HepG2 (cell line): Measurements from ENCODE around the gene DSTN. TPM values are rescaled to one million over a fixed set of nuclear protein-coding genes. Genes with fewer than 3 reads are reported as not detected.

Experiments
- AKNA ChIP-seq: sonication (generic); formaldehyde crosslinking; IDR thresholded peaks from 2 replicates; pipeline ENCODE4 v1.4.0; 2020; ENCODE audit warnings: missing genetic modification reagents, borderline replicate concordance
- EHMT2 ChIP-seq: fragments of 200-600 bp; sonication (generic); IDR thresholded peaks from 2 replicates; pipeline ENCODE4 v1.7.0; 2017; ENCODE audit warnings: antibody characterized with exemption, low read depth, low read length, borderline replicate concordance
- GTF2F1 ChIP-seq: fragments of 150-350 bp; IDR thresholded peaks from 2 replicates; pipeline ENCODE4 v1.6.1; 2014; ENCODE audit warnings: low read length
- HMGXB4 ChIP-seq, 2 experiments: sonication (generic) in 1 of 2; formaldehyde crosslinking in 1 of 2; IDR thresholded peaks; 2 replicates each; pipeline versions ENCODE4 v1.4.0 to v1.6.1; 2018 to 2020; ENCODE audit warnings: missing genetic modification reagents in 2 of 2, borderline replicate concordance in 1 of 2, low read depth in 1 of 2, mild to moderate bottlenecking in 1 of 2, missing biosample characterization in 1 of 2
- IKZF1 ChIP-seq: fragments of 450-650 bp; IDR thresholded peaks from 2 replicates; pipeline ENCODE4 v1.7.1; 2016
- IRF2 ChIP-seq: IDR thresholded peaks from 2 replicates; pipeline ENCODE4 v1.6.1; 2018; ENCODE audit warnings: missing genetic modification reagents, missing compliant biosample characterization
- MED8 ChIP-seq: sonication (generic); formaldehyde crosslinking; IDR thresholded peaks from 2 replicates; pipeline ENCODE4 v1.8.1; 2023; ENCODE audit warnings: mild to moderate bottlenecking, missing genetic modification reagents; ENCODE audit not compliant: insufficient replicate concordance
- NCOA2 ChIP-seq: sonication (generic); formaldehyde crosslinking; IDR thresholded peaks from 2 replicates; pipeline ENCODE4 v1.8.0; 2022; ENCODE audit warnings: inconsistent platforms
- POLR2AphosphoS2 ChIP-seq: IDR thresholded peaks from 2 replicates; pipeline ENCODE4 v1.6.1; 2011; ENCODE audit warnings: low read depth, low read length, improper control_type of control experiment
- TCF12 ChIP-seq, 2 experiments: fragments of 450-650 bp in 1 of 2; sonication (generic) in 1 of 2; formaldehyde crosslinking in 1 of 2; IDR thresholded peaks; 2 replicates each; pipeline versions ENCODE4 v1.6.1 to v1.8.0; 2017 to 2022; ENCODE audit warnings: antibody characterized with exemption in 1 of 2, mild to moderate bottlenecking in 1 of 2, missing genetic modification reagents in 1 of 2, moderate library complexity in 1 of 2
- USF2 ChIP-seq, 2 experiments: sonication (generic) in 1 of 2; formaldehyde crosslinking in 1 of 2; IDR thresholded peaks; 2 replicates each; pipeline versions ENCODE4 v1.5.1 to v1.6.1; 2011 to 2020; ENCODE audit warnings: borderline replicate concordance in 1 of 2, low read depth in 1 of 2, low read length in 1 of 2, mild to moderate bottlenecking in 1 of 2, missing genetic modification reagents in 1 of 2, moderate library complexity in 1 of 2
- ZBTB14 ChIP-seq: sonication (generic); formaldehyde crosslinking; IDR thresholded peaks from 2 replicates; pipeline ENCODE4 v1.4.0; 2020; ENCODE audit warnings: missing genetic modification reagents
- ZBTB7A ChIP-seq: sonication (generic); formaldehyde crosslinking; IDR thresholded peaks from 2 replicates; pipeline ENCODE4 v1.8.0; 2022; ENCODE audit warnings: mild to moderate bottlenecking, missing genetic modification reagents
- ZFAT ChIP-seq: sonication (generic); formaldehyde crosslinking; conservative IDR thresholded peaks from 2 replicates; pipeline ENCODE4 v1.8.1; 2023; ENCODE audit warnings: missing genetic modification reagents, inconsistent platforms
- ZNF232 ChIP-seq: sonication (generic); formaldehyde crosslinking; IDR thresholded peaks from 2 replicates; pipeline ENCODE4 v1.4.0; 2020; ENCODE audit warnings: missing genetic modification reagents, borderline replicate concordance
- ZNF652 ChIP-seq: IDR thresholded peaks from 2 replicates; pipeline ENCODE4 v1.6.1; 2016; ENCODE audit warnings: low read depth, borderline replicate concordance
- ZNF7 ChIP-seq: IDR thresholded peaks from 2 replicates; pipeline ENCODE4 v1.6.1; 2016; ENCODE audit warnings: missing biosample characterization, missing genetic modification reagents
- ZNF780A ChIP-seq: sonication (generic); formaldehyde crosslinking; IDR thresholded peaks from 2 replicates; pipeline ENCODE4 v1.8.0; 2022; ENCODE audit warnings: mild to moderate bottlenecking, missing genetic modification reagents, moderate library complexity
- ZSCAN20 ChIP-seq: sonication (generic); formaldehyde crosslinking; IDR thresholded peaks from 2 replicates; pipeline ENCODE4 v1.4.0; 2020; ENCODE audit warnings: missing genetic modification reagents, mild to moderate bottlenecking, borderline replicate concordance
- polyA plus RNA-seq, 8 experiments: library from polyadenylated mRNA; depleted of rRNA in 3 of 8; stranded (reverse) in 7 of 8; unstranded in 1 of 8; fragments of >200 nt; fragmentation: Illumina TruSeq in 4 of 8; extraction: Trizol in 4 of 8; gene quantifications; 2 replicates each; pipeline versions ENCODE4 v1.2.1 to v1.2.3, GENCODE V29; 2011 to 2016; ENCODE audit warnings: low read depth in 4 of 8, missing spikeins in 1 of 8, mixed read lengths in 1 of 8; ENCODE audit not compliant: insufficient read depth in 1 of 8
- total RNA-seq, 5 experiments: library from RNA; depleted of rRNA; stranded (reverse); fragments of >200 nt; fragmentation: Illumina TruSeq; extraction: Trizol; gene quantifications; 2 replicates each; pipeline ENCODE4 v1.2.3, GENCODE V29; 2016; ENCODE audit warnings: low read depth in 1 of 5

The DSTN gene
- total and polyA plus RNA-seq, 2 of the 13 experiments (the other 11 are each of a cell fraction or from before 2014, with no cell fraction given): 27.6 to 106 TPM

GRCh38 chr20:17568972-17569521, 828 bp upstream of the DSTN start (continued):
- TF ChIP-seq ZBTB14 (0 out of 2 replicates have a peak, but pooled peaks have one; percentile 61), ZNF780A (CRISPR knock-in tag) (no peak), TCF12 (IDR thresholded peaks at IDR 0.05) (no peak), TCF12 (CRISPR knock-in tag; IDR thresholded peaks at IDR 0.05) (no peak), ZNF7 (CRISPR knock-in tag) (no peak), ZSCAN20 (CRISPR knock-in tag) (peak; percentile 51; the same call in 1 of the 2 replicates), USF2 (IDR thresholded peaks at IDR 0.05; ENCODE audit: low read depth, low read length) (no peak), USF2 (CRISPR knock-in tag; IDR thresholded peaks at IDR 0.05; ENCODE audit: borderline replicate concordance) (no peak), POLR2AphosphoS2 (no peak), ZBTB7A (no peak), GTF2F1 (0 out of 2 replicates have a peak, but pooled peaks have one; percentile 40), ZFAT (CRISPR knock-in tag) (no peak), EHMT2 (no peak), ZNF232 (CRISPR knock-in tag) (no peak), IKZF1 (no peak), MED8 (CRISPR knock-in tag) (no peak), AKNA (no peak), ZNF652 (no peak), IRF2 (CRISPR knock-in tag) (peak; percentile 29; the same call in 1 of the 2 replicates), HMGXB4 (CRISPR knock-in tag; IDR thresholded peaks at IDR 0.05; ENCODE audit: borderline replicate concordance in 1 of 2, low read depth in 1 of 2) (peak; percentile 23 to 41; a peak in 3 of 4 replicates), NCOA2 (CRISPR knock-in tag) (peak; percentile 51)
